Ovary (tissue), 9 donors: ENCODE data around the gene LRRC8C. TPM values are rescaled to one million over a fixed set of nuclear protein-coding genes. Genes with fewer than 3 reads are reported as not detected.

Source experiments
- DNase-seq, 5 donors: peaks; one replicate each; pipeline ENCODE4 v3.0.0-alpha.2; 2019 to 2020
- H3K27ac ChIP-seq, 2 donors: fragments of 200-600 bp; one replicate each; pipeline versions ENCODE4 v1.5.1 to v1.8.0; 2019 to 2022
- H3K27me3 ChIP-seq: fragments of 200-600 bp; one replicate; pipeline ENCODE4 v1.8.0; 2022
- H3K36me3 ChIP-seq: fragments of 200-600 bp; sonication (generic); one replicate; pipeline ENCODE4 v1.5.1; 2019
- H3K4me1 ChIP-seq: one replicate; pipeline ENCODE4 v1.8.1; 2013; ENCODE audit warnings: mild to moderate bottlenecking, moderate library complexity; ENCODE audit not compliant: insufficient read depth
- H3K4me3 ChIP-seq: fragments of 200-600 bp; sonication (generic); one replicate; pipeline ENCODE4 v1.5.1; 2017
- H3K9me3 ChIP-seq, 2 donors: fragments of 200-600 bp in 1 of 2; sonication (generic) in 1 of 2; one replicate each; pipeline versions ENCODE4 v1.5.1 to v1.8.1; 2013 to 2019; ENCODE audit warnings: mild to moderate bottlenecking in 1 of 2, moderate library complexity in 1 of 2
- EP300 ChIP-seq: sonication (generic); formaldehyde crosslinking; IDR thresholded peaks from one replicate; pipeline ENCODE4 v1.6.1; 2017; ENCODE audit warnings: antibody characterized with exemption
- POLR2A ChIP-seq: fragments of 450-650 bp; IDR thresholded peaks from one replicate; pipeline ENCODE4 v1.6.1; 2017; ENCODE audit warnings: antibody characterized with exemption, mild to moderate bottlenecking, moderate library complexity
- WGBS, 3 donors: extraction: QIAGEN DNeasy Blood & Tissue Kit in 1 of 3; methylation state at CpG; one replicate each; pipeline versions ENCODE4 v1.1.5 to v1.1.7; 2013 to 2017; 5-methylcytosine and 5-hydroxymethylcytosine counted together
- intact Hi-C, 4 donors: fragments of 100-400 bp; cut with DNase I; formaldehyde crosslinking; loops; one replicate each; pipeline versions ENCODE4 v1.11.0 to v1.15.1; 2022 to 2023
- polyA plus RNA-seq, 2 donors: library from polyadenylated mRNA; stranded (reverse); fragments of 200-250 nt in 1 of 2; fragments of 350-450 nt in 1 of 2; fragmentation: Illumina TruSeq in 1 of 2; extraction: RNeasy Lipid Tissue Mini Kit (QIAGEN cat#74804) in 1 of 2; gene quantifications; one replicate each; pipeline ENCODE4 v1.2.3, GENCODE V29; 2013 to 2014
- total RNA-seq, 7 donors: library from RNA; depleted of rRNA in 2 of 7; stranded (reverse); fragments of >200 nt in 2 of 7; fragmentation: NEBNext Ultra II Directional in 3 of 7; extraction: Animal tissue kit (Norgen Biotek cat#: 25700) in 3 of 7; gene quantifications; one replicate each; pipeline versions ENCODE4 v1.1.0 to v1.2.4, GENCODE V29; 2016 to 2023
- TF ChIP-seq, protein P1 (sequence below), 3 donors: fragments of 450-650 bp in 2 of 3; fragments of 200-600 bp in 1 of 3; IDR thresholded peaks; one replicate each; pipeline versions ENCODE4 v1.5.1 to v1.8.0; 2016 to 2022; ENCODE audit warnings: antibody characterized with exemption in 3 of 3, mild to moderate bottlenecking in 1 of 3
- donor health status: DM: no; HTN: no; CAD: no; lungs with moderate emphysema.
- donor health status: DM: no; HTN: no; CAD: no.
- donor health status: Bipolar disorder and iron deficiency.
- donor health status: DM: yes; HTN: yes; CAD: no.
- donor health status: DM: no; HTN: no; CAD: no.
- donor health status: DM: yes; HTN: yes; CAD: no.

LRRC8C gene
- total and polyA plus RNA-seq, 9 donors = 5.6 to 11.1 (median 7.2) TPM

DNA sequence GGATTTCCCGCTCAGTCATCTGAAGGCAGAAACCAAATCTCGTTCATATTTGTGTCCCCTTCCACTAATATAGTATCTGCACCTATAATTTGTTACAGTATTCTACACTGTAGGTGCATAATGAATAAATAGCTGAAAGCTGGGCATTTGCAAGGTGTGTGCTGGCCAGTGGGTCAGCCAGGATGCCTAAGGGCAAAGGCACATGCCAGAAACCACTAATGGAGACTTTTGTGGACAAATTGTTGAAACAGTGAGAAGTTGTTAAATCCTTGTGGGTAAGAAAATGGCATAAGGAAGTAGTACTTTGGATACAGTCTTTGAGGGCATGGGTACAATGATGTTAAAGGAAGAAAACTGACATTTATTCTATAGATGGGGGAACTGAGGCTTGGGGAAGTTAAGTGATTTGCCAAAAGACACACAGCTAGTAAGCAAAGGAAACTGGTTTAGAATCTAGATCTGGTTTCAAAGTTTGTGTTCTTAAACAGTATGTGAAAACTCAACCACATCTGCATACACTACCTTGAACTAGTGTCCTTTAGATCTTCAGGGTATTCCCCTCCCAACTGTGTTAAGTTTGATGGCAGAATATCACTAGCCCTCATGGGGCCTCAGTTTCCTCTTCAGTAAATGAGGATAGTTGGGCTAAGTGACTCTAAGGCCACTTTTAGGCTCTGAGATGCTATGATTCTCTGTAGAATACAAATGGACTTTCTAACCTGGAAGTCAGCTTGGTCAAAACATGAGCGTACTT is 26.5 kb upstream of the LRRC8C start:
- Histone ChIP-seq H3K9me3 (no peaks in the 10 kb centered on the region), H3K27ac (no peak overlapping the region), H3K36me3 (no peaks in the 10 kb centered on the region), H3K4me1 (peaks cover 11% of the 10 kb centered on the region), H3K4me3 (no peak overlapping the region), H3K27me3 (no peaks in the 10 kb centered on the region)
- intact Hi-C loops = loop anchor here in 1 of 4 donors (10.0 kb wide), 1 partner anchor 82 kb away; the partner anchor contains the start of gene LRRC8B
- DNase-seq = no peak
- TF ChIP-seq EP300 (no peak), POLR2A (no peak)
- TF ChIP-seq, protein P1, sequence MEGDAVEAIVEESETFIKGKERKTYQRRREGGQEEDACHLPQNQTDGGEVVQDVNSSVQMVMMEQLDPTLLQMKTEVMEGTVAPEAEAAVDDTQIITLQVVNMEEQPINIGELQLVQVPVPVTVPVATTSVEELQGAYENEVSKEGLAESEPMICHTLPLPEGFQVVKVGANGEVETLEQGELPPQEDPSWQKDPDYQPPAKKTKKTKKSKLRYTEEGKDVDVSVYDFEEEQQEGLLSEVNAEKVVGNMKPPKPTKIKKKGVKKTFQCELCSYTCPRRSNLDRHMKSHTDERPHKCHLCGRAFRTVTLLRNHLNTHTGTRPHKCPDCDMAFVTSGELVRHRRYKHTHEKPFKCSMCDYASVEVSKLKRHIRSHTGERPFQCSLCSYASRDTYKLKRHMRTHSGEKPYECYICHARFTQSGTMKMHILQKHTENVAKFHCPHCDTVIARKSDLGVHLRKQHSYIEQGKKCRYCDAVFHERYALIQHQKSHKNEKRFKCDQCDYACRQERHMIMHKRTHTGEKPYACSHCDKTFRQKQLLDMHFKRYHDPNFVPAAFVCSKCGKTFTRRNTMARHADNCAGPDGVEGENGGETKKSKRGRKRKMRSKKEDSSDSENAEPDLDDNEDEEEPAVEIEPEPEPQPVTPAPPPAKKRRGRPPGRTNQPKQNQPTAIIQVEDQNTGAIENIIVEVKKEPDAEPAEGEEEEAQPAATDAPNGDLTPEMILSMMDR (IDR thresholded peaks at IDR 0.05) = no peak
- 96 to 97% (median 97%) methylated on average over 3 of the region's 3 CpGs for WGBS, 3 donors

DNA sequence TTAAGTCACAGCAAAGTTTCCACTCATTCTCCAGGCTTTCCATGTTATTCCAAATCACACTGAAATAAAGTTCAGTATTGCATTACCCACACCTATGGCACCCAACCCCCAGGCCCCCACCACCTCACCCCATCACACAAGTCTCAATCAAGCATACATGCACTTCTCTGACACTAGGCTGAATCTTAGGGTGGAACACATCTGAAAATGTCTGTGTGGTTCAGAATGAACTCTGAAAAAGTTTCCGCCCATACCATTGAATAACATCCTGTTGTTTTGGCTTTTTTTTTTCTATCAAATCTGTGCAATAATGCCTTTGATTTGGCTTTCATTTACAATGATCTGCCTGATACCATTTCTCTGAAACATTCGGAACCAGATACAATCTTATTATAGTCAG is 25.8 kb upstream of the LRRC8C start:
- 81 to 86% (median 85%) methylated on average over 2 of the region's 2 CpGs for WGBS, 3 donors
- Histone ChIP-seq H3K36me3 (no peaks in the 10 kb centered on the region), H3K27ac (no peak overlapping the region), H3K4me3 (no peak overlapping the region), H3K27me3 (no peaks in the 10 kb centered on the region), H3K9me3 (no peaks in the 10 kb centered on the region), H3K4me1 (peaks cover 11% of the 10 kb centered on the region)
- no peak for DNase-seq
- intact Hi-C loops = loop anchor here in 1 of 4 donors (10.0 kb wide), 1 partner anchor 82 kb away; the partner anchor contains the start of gene LRRC8B
- TF ChIP-seq EP300 = no peak
- TF ChIP-seq, protein P1 (IDR thresholded peaks at IDR 0.05) = no peak
- TF ChIP-seq POLR2A = no peak

DNA sequence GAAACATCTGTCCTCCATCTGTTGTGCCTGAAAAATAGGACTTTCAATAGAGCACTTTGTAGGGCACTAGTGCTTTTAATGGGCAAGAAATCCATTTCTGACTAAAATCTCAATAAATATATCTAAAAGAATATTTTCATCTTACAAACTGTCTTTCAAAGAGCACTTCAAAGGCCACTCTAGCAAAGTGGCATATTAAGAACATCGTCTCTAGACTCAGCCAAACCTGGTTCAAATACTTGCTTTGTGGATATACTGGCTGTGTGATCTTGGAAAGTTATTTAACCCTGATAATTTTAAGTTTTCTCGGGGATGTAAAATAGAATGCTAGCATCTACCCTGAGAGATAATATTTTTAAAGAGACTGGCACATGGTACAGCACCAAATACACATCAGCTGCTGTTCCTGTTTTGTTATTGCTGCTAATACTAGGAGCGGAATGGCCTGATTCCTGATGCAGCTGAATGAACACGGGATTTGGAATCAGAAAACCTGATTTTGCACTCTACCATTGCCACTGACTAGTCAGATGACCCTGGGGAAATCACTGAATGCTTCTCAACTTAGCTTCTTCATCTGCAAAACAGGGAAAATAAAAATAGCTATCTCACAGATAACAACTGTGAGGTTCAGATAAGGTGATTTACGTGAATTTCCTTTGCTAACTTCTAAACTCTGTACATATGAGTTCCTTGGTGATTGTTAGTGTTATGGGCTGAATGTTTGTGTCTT is 25.2 kb upstream of the LRRC8C start:
- TF ChIP-seq EP300 (no peak), POLR2A (no peak)
- TF ChIP-seq, protein P1 (IDR thresholded peaks at IDR 0.05) = no peak
- no peaks in the 10 kb centered on the region for H3K27me3 ChIP-seq
- H3K36me3 ChIP-seq = no peaks in the 10 kb centered on the region
- H3K9me3 ChIP-seq = no peaks in the 10 kb centered on the region
- no peak for DNase-seq
- H3K27ac ChIP-seq = no peak overlapping the region
- no peak overlapping the region for H3K4me3 ChIP-seq
- 73 to 83% (median 82%) methylated on average over 5 of the region's 5 CpGs for WGBS, 3 donors
- peaks cover 11% of the 10 kb centered on the region for H3K4me1 ChIP-seq
- intact Hi-C loops = loop anchor here in 1 of 4 donors (10.0 kb wide), 1 partner anchor 83 kb away; the partner anchor contains the start of gene LRRC8B

DNA sequence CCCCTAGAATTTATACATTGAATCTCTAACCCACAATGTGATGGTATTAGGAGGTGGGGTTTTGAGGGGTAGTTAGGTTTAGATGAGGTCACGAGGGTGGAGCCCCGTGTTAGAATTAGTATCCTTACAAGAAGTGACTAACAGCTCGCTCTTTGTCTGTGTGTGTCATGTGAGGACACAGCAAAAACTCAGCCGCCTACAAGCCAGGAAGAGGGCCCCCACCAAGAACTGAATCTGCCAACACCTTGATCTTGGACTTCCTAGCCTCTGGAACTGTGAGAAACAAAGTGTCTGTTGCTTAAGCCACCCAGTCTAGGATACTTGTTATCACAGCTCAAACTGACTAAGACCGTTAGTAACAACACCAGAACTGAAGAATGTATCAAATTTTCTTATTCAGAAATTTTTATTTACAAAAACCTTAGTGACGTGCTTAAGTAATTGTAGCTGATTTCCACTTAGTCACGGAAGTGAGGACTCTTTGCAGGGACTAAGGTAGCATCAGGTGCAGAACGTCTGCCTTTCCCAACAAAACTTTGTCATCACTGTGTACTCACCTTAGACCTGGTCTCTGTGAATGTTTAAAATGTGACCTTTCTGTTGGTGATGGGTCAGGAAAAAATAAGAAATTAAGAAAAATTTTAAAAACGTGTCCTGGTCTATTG is 24.5 kb upstream of the LRRC8C start:
- no peaks in the 10 kb centered on the region for H3K36me3 ChIP-seq
- TF ChIP-seq, protein P1 (IDR thresholded peaks at IDR 0.05) = no peak
- TF ChIP-seq EP300 (no peak), POLR2A (no peak)
- H3K27me3 ChIP-seq = no peaks in the 10 kb centered on the region
- 76 to 82% (median 81%) methylated on average over 9 of the region's 9 CpGs for WGBS, 3 donors
- DNase-seq = no peak
- intact Hi-C loops = loop anchor here in 1 of 4 donors (10.0 kb wide), 1 partner anchor 84 kb away; the partner anchor contains the start of gene LRRC8B
- H3K4me1 ChIP-seq = peaks cover 7% of the 10 kb centered on the region
- no peak overlapping the region for H3K27ac ChIP-seq
- no peak overlapping the region for H3K4me3 ChIP-seq
- H3K9me3 ChIP-seq = no peaks in the 10 kb centered on the region
